CD14-positive monocyte (primary cell): Measurements from ENCODE around the gene RNF126. TPM values are rescaled to one million over a fixed set of nuclear protein-coding genes. Genes with fewer than 3 reads are reported as not detected.

Source experiments
- DNase-seq, 3 donors: peaks; one replicate each; pipeline ENCODE4 v3.0.0-alpha.2; 2011 to 2022
- H2AFZ ChIP-seq: 2 replicates; pipeline ENCODE4 v1.6.0; 2012; ENCODE audit warnings: mild to moderate bottlenecking, low read depth, low read length, inconsistent platforms; ENCODE audit not compliant: insufficient read depth, poor library complexity, severe bottlenecking
- H3K27ac ChIP-seq, 2 donors: 1 replicate in 1 of 2; 2 replicates in 1 of 2; pipeline ENCODE4 v1.5.1; 2012 to 2013; ENCODE audit warnings: low read length in 2 of 2, control low read depth in 1 of 2, inconsistent platforms in 1 of 2, low read depth in 1 of 2, mild to moderate bottlenecking in 1 of 2
- H3K27me3 ChIP-seq, 2 donors: one replicate each; pipeline versions ENCODE4 v1.6.0 to v1.6.1; 2011 to 2013; ENCODE audit warnings: low read length in 2 of 2; ENCODE audit not compliant: control insufficient read depth in 2 of 2, insufficient read depth in 2 of 2
- H3K36me3 ChIP-seq, 2 donors: replicated peaks in 1 of 2; 1 replicate in 1 of 2; 2 replicates in 1 of 2; pipeline versions ENCODE4 v1.5.1 to v1.6.1; 2012 to 2013; ENCODE audit warnings: low read length in 2 of 2, control low read depth in 1 of 2, inconsistent platforms in 1 of 2, mild to moderate bottlenecking in 1 of 2; ENCODE audit not compliant: insufficient read depth in 2 of 2, control insufficient read depth in 1 of 2
- H3K4me1 ChIP-seq, 2 donors: 1 replicate in 1 of 2; 2 replicates in 1 of 2; pipeline versions ENCODE4 v1.5.1 to v1.6.1; 2012 to 2013; ENCODE audit warnings: low read length in 2 of 2, control low read depth in 1 of 2, inconsistent platforms in 1 of 2, mild to moderate bottlenecking in 1 of 2, moderate library complexity in 1 of 2; ENCODE audit not compliant: insufficient read depth in 2 of 2, control insufficient read depth in 1 of 2
- H3K4me2 ChIP-seq: replicated peaks from 2 replicates; pipeline ENCODE3; 2012; ENCODE audit warnings: low read length, moderate library complexity, mild to moderate bottlenecking; ENCODE audit not compliant: poor library complexity, severe bottlenecking; ENCODE audit errors: extremely low read depth
- H3K4me3 ChIP-seq, 3 experiments: fragments of 200-600 bp in 1 of 3; sonication (generic) in 1 of 3; replicated peaks in 1 of 3; 1 replicate in 2 of 3; 2 replicates in 1 of 3; pipeline ENCODE4 v1.5.1; 2011 to 2013; ENCODE audit warnings: low read length in 3 of 3, mild to moderate bottlenecking in 3 of 3, control low read depth in 2 of 3, low read depth in 2 of 3, inconsistent platforms in 1 of 3, moderate library complexity in 1 of 3
- H3K79me2 ChIP-seq: 2 replicates; pipeline ENCODE4 v1.6.0; 2012; ENCODE audit warnings: mild to moderate bottlenecking, control low read depth, inconsistent platforms, low read length, moderate library complexity; ENCODE audit not compliant: insufficient read depth
- H3K9ac ChIP-seq: 2 replicates; pipeline ENCODE4 v1.6.0; 2017; ENCODE audit warnings: low read length, mild to moderate bottlenecking; ENCODE audit not compliant: insufficient read depth, poor library complexity, severe bottlenecking
- H3K9me3 ChIP-seq, 2 donors: replicated peaks in 1 of 2; 1 replicate in 1 of 2; 2 replicates in 1 of 2; pipeline versions ENCODE4 v1.5.1 to v1.6.1; 2012 to 2013; ENCODE audit warnings: low read length in 2 of 2, control low read depth in 1 of 2; ENCODE audit not compliant: control insufficient read depth in 1 of 2, insufficient read depth in 1 of 2
- H4K20me1 ChIP-seq: 2 replicates; pipeline ENCODE4 v1.6.0; 2012; ENCODE audit warnings: mild to moderate bottlenecking, low read length, control low read depth, moderate library complexity; ENCODE audit not compliant: insufficient read depth
- H3K27ac Mint-ChIP-seq, 7 donors: one replicate each; pipeline ENCODE4 v1.8.0; 2020; ENCODE audit warnings: mild to moderate bottlenecking in 7 of 7, mixed read lengths in 7 of 7, moderate library complexity in 6 of 7, inconsistent platforms in 2 of 7
- H3K27me3 Mint-ChIP-seq, 3 donors: one replicate each; pipeline ENCODE4 v1.8.0; 2021 to 2022; ENCODE audit warnings: low read depth in 3 of 3, mild to moderate bottlenecking in 3 of 3, mixed read lengths in 3 of 3, moderate library complexity in 3 of 3, inconsistent platforms in 1 of 3
- H3K36me3 Mint-ChIP-seq, 2 donors: one replicate each; pipeline ENCODE4 v1.8.0; 2020; ENCODE audit warnings: mixed read lengths in 2 of 2, inconsistent platforms in 1 of 2, mild to moderate bottlenecking in 1 of 2
- H3K4me1 Mint-ChIP-seq: one replicate; pipeline ENCODE4 v1.8.0; 2020; ENCODE audit warnings: mild to moderate bottlenecking, mixed read lengths
- H3K4me3 Mint-ChIP-seq, 2 donors: one replicate each; pipeline ENCODE4 v1.8.0; 2020; ENCODE audit warnings: mild to moderate bottlenecking in 2 of 2, mixed read lengths in 2 of 2, moderate library complexity in 1 of 2
- H3K9me3 Mint-ChIP-seq, 7 donors: one replicate each; pipeline ENCODE4 v1.8.0; 2020 to 2022; ENCODE audit warnings: mixed read lengths in 7 of 7, mild to moderate bottlenecking in 6 of 7, moderate library complexity in 6 of 7, inconsistent platforms in 2 of 7
- CTCF ChIP-seq: fragments of 200-600 bp; IDR thresholded peaks from one replicate; pipeline ENCODE4 v1.8.0; 2022; ENCODE audit warnings: antibody characterized with exemption, mild to moderate bottlenecking
- WGBS: methylation state at CpG from one replicate; pipeline ENCODE4 v1.1.5; 2013; ENCODE audit warnings: missing lambda C conversion rate; ENCODE audit not compliant: insufficient coverage; 5-methylcytosine and 5-hydroxymethylcytosine counted together
- intact Hi-C, 2 donors: fragments of 100-400 bp; cut with micrococcal nuclease; formaldehyde crosslinking; loops; one replicate each; pipeline versions ENCODE4 v1.15.0 to v1.15.1; 2023
- polyA plus RNA-seq, 3 donors: library from polyadenylated mRNA; depleted of rRNA in 1 of 3; unstranded in 2 of 3; stranded (reverse) in 1 of 3; fragments of 300-500 nt in 2 of 3; fragments of >200 nt in 1 of 3; fragmentation: Illumina TruSeq in 2 of 3; gene quantifications; 1 replicate in 2 of 3; 2 replicates in 1 of 3; pipeline ENCODE4 v1.2.3, GENCODE V29; 2012 to 2021

RNF126 gene
- polyA plus RNA-seq, 3 donors = 29.1 to 51.6 (median 31.6) TPM

GRCh38 chr19:682678-683320 is 19.8 kb upstream of the RNF126 start:
- Histone ChIP-seq H3K9ac (no peak overlapping the region), H3K36me3 (no peaks in the 10 kb centered on the region), H4K20me1 (no peaks in the 10 kb centered on the region), H2AFZ (no peak overlapping the region), H3K4me2 (no peak overlapping the region), H3K4me3 (no peak overlapping the region), H3K79me2 (peaks cover 10% of the 10 kb centered on the region), H3K9me3 (no peaks in the 10 kb centered on the region), H3K27me3 (peaks cover 0 to 4% of the 10 kb centered on the region in 2 donors), H3K4me1 (peaks cover 21 to 27% of the 10 kb centered on the region in 2 donors), H3K27ac (no peak overlapping the region)
- Mint-ChIP-seq H3K4me3 (no peak overlapping the region), H3K36me3 (peaks cover 0 to 4% of the 10 kb centered on the region in 2 donors), H3K9me3 (peaks cover 0 to 3% (median 2%) of the 10 kb centered on the region in 7 donors), H3K4me1 (peaks cover 22% of the 10 kb centered on the region), H3K27ac (no peak overlapping the region), H3K27me3 (peaks cover 0 to 10% (median 8%) of the 10 kb centered on the region in 3 donors)
- intact Hi-C loops = no loop called here
- DNase-seq = no peak
- WGBS = 85% methylated on average over 17 of the region's 25 CpGs
- no peak for TF ChIP-seq CTCF

GRCh38 chr19:681029-682019 is 18.3 kb upstream of the RNF126 start:
- H3K27ac Mint-ChIP-seq = peak overlapping the region; percentile 98 to 100 (median 100)
- H3K9me3 ChIP-seq = no peaks in the 10 kb centered on the region
- H3K36me3 ChIP-seq = no peaks in the 10 kb centered on the region
- H2AFZ ChIP-seq = peak overlapping the region; percentile 63
- H3K9ac ChIP-seq = peak overlapping the region; percentile 86
- peaks cover 10% of the 10 kb centered on the region for H3K79me2 ChIP-seq
- H3K9me3 Mint-ChIP-seq = peaks cover 0 to 3% (median 2%) of the 10 kb centered on the region in 7 donors
- peak overlapping the region; percentile 88 for H3K4me2 ChIP-seq
- peaks cover 0 to 4% of the 10 kb centered on the region in 2 donors for H3K36me3 Mint-ChIP-seq
- peak overlapping the region; percentile 91 to 96 for H3K27ac ChIP-seq
- 4% methylated on average over 38 of the region's 54 CpGs for WGBS
- H3K4me3 Mint-ChIP-seq = peak overlapping the region; percentile 59 to 90
- peak overlapping the region in 2 of 3 experiments; percentile 53 to 76 for H3K4me3 ChIP-seq
- peaks cover 32% of the 10 kb centered on the region for H3K4me1 Mint-ChIP-seq
- peaks cover 33 to 41% of the 10 kb centered on the region in 2 donors for H3K4me1 ChIP-seq
- H3K27me3 Mint-ChIP-seq = peaks cover 0 to 25% (median 16%) of the 10 kb centered on the region in 3 donors
- intact Hi-C loops = loop anchor here in 1 of 2 donors (1.0 to 2.0 kb wide), 2 partner anchors 19 to 22 kb away; partner anchors contain the start of gene RNF126
- peak; percentile 73 to 82 (median 74) for DNase-seq
- peaks cover 0 to 15% of the 10 kb centered on the region in 2 donors for H3K27me3 ChIP-seq
- no peak for TF ChIP-seq CTCF
- H4K20me1 ChIP-seq = no peaks in the 10 kb centered on the region
